Panc1 (cell line): ENCODE data around the gene SLC43A1.

Experiments
- CTCF ChIP-seq: fragments of 450-650 bp; IDR thresholded peaks from 2 replicates; pipeline ENCODE4 v1.5.1; 2017; ENCODE audit warnings: mild to moderate bottlenecking
- REST ChIP-seq, 2 experiments: IDR thresholded peaks; 2 replicates each; pipeline ENCODE4 v1.6.1; 2011 to 2012; ENCODE audit warnings: low read depth in 2 of 2, control low read depth in 1 of 2, low read length in 1 of 2, mild to moderate bottlenecking in 1 of 2, moderate library complexity in 1 of 2; ENCODE audit not compliant: insufficient read depth in 1 of 2
- SIN3A ChIP-seq: IDR thresholded peaks from 2 replicates; pipeline ENCODE4 v1.6.1; 2012; ENCODE audit warnings: low read depth, mild to moderate bottlenecking, low read length, moderate library complexity, borderline replicate concordance; ENCODE audit not compliant: insufficient read depth

GRCh38 chr11:57481915-57482781, 33.4 kb downstream of the SLC43A1 start:
- TF ChIP-seq CTCF: no peak
- no peak for TF ChIP-seq REST (IDR thresholded peaks at IDR 0.05; ENCODE audit: insufficient read depth in 1 of 2, low read depth in 2 of 2, low read length in 1 of 2)
- no peak for TF ChIP-seq SIN3A
